ENCODE measurements around the gene PHACTR1. TPM values are rescaled to one million over a fixed set of nuclear protein-coding genes. Genes with fewer than 3 reads are reported as not detected.

The PHACTR1 gene
- total RNA-seq, 2 experiments from 2014 or later = 0.11 TPM; not detected in 1

DNA sequence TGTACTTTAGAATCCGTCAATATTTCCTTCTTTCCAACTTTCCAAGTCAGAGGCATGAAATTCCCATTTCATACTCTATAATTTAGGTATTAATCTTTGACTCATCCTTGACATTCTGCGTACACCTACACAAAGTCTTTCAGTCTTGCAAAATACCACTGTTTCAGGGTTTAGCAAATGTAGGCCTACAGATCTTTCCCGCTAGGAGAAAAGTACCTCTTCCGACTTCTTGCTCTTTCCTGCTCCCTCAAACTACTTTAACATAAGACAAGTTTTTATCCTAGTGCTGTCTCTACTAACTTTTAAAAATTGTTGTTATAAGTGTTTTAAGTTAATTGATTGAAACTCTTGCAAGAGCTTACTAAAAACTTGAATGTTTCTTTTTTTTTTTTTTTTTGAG is 18.3 kb upstream of the PHACTR1 start:
- Mint-ChIP-seq H3K4me1 (ENCODE audit: low read depth) (no peaks in the 10 kb centered on the region), H3K27ac (no peak overlapping the region), H3K9me3 (no peaks in the 10 kb centered on the region), H3K36me3 (ENCODE audit: low read depth) (no peaks in the 10 kb centered on the region), H3K27me3 (peaks cover 8% of the 10 kb centered on the region), H3K4me3 (no peak overlapping the region)
- CTCF ChIA-PET = no interaction called here
- POLR2A ChIA-PET = no interaction called here
- ATAC-seq (no peak), DNase-seq (no peak)
- TF ChIP-seq, protein P1, sequence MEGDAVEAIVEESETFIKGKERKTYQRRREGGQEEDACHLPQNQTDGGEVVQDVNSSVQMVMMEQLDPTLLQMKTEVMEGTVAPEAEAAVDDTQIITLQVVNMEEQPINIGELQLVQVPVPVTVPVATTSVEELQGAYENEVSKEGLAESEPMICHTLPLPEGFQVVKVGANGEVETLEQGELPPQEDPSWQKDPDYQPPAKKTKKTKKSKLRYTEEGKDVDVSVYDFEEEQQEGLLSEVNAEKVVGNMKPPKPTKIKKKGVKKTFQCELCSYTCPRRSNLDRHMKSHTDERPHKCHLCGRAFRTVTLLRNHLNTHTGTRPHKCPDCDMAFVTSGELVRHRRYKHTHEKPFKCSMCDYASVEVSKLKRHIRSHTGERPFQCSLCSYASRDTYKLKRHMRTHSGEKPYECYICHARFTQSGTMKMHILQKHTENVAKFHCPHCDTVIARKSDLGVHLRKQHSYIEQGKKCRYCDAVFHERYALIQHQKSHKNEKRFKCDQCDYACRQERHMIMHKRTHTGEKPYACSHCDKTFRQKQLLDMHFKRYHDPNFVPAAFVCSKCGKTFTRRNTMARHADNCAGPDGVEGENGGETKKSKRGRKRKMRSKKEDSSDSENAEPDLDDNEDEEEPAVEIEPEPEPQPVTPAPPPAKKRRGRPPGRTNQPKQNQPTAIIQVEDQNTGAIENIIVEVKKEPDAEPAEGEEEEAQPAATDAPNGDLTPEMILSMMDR (IDR thresholded peaks at IDR 0.05) = no peak
- intact Hi-C loops (cut with micrococcal nuclease) = no loop called here

DNA sequence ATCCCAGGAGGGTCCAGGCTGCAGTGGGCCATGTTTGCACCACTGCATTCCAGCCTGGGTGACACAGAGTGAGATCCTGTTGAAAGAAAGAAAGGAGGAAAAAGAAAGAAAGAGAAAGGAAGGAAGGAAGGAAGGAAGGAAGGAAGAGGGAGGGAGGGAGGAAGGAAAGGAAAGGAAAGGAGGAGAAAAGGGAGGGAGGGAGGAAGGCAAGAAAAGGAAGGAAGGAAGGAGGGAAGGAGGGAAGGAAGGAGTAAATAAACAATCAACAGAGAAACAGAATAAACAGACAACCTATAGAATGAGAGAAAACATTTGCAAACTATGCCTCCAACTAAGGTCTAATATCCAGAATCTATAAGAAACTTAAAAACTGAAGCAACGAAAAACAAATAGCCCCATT is 11.6 kb upstream of the PHACTR1 start:
- ATAC-seq (no peak), DNase-seq (no peak)
- TF ChIP-seq, protein P1 (IDR thresholded peaks at IDR 0.05) = no peak
- no peaks in the 10 kb centered on the region for H3K9me3 Mint-ChIP-seq
- intact Hi-C loops (cut with micrococcal nuclease) = no loop called here
- no peaks in the 10 kb centered on the region for H3K36me3 Mint-ChIP-seq (ENCODE audit: low read depth)
- no peak overlapping the region for H3K4me3 Mint-ChIP-seq
- no peaks in the 10 kb centered on the region for H3K4me1 Mint-ChIP-seq (ENCODE audit: low read depth)
- peaks cover 14% of the 10 kb centered on the region for H3K27me3 Mint-ChIP-seq
- H3K27ac Mint-ChIP-seq = no peak overlapping the region
- ChIA-PET CTCF (no interaction called here), POLR2A (no interaction called here)

DNA sequence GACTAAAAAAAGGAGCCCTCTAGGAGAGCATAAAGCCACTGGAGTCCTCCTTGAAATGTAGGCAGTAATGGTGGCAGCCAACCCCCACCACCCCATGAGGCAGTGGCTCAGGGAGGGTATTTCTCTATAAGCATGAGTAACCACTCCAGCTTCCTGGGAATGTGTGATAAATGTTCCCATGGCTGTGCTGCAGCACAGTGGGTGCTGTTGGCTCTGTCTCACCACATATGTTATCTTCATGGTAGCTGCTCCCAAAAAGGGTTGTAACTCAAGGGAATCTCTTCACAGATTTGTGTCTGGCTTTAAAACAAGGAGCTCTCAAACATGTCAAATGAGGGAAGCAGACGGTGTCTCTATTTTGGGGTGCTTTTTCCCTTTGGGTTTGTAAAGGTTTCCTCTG is 7.5 kb upstream of the PHACTR1 start:
- H3K9me3 Mint-ChIP-seq = no peaks in the 10 kb centered on the region
- no peak for ATAC-seq
- TF ChIP-seq, protein P1 (IDR thresholded peaks at IDR 0.05) = no peak
- CTCF ChIA-PET = no interaction called here
- no peaks in the 10 kb centered on the region for H3K4me1 Mint-ChIP-seq (ENCODE audit: low read depth)
- H3K36me3 Mint-ChIP-seq (ENCODE audit: low read depth) = no peaks in the 10 kb centered on the region
- DNase-seq = no peak
- intact Hi-C loops (cut with micrococcal nuclease) = no loop called here
- no peak overlapping the region for H3K27ac Mint-ChIP-seq
- no peak overlapping the region for H3K4me3 Mint-ChIP-seq
- POLR2A ChIA-PET = no interaction called here
- peaks cover 12% of the 10 kb centered on the region for H3K27me3 Mint-ChIP-seq

DNA sequence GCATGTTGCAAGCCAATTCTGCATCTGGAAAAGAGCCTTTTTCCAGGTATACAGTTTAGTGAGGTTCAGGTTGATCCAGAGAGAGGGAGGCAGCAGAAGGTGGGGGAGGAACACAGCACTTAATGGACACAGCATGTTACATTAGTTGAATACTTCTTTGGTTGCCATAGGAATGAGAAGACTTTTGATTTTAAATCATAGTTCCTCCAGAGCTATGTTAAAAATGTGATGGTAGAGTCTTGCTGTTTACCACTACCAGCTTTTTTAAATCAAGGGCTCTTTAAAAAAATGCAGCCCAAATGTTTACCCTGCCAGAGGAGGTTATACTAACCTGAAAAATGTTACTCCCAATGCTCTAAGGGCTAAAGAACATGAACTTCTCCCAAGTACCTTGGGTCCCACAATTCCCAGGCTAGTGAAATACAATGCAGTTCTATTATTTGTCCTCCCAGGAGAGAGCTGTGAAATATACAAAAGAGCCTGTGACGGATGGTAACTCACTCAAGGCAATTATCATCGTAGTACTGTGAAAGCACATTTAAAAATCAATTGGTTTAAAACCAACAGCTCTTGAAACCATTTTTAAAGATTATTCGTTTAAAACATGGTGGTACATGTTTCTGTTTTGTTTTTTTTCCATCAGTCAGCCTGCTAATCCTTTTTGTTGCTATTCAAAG is 6.9 kb upstream of the PHACTR1 start:
- no peak overlapping the region for H3K4me3 Mint-ChIP-seq
- DNase-seq (no peak), ATAC-seq (no peak)
- H3K4me1 Mint-ChIP-seq (ENCODE audit: low read depth) = no peaks in the 10 kb centered on the region
- POLR2A ChIA-PET = no interaction called here
- no peaks in the 10 kb centered on the region for H3K9me3 Mint-ChIP-seq
- H3K27me3 Mint-ChIP-seq = peaks cover 11% of the 10 kb centered on the region
- H3K36me3 Mint-ChIP-seq (ENCODE audit: low read depth) = no peaks in the 10 kb centered on the region
- no peak overlapping the region for H3K27ac Mint-ChIP-seq
- TF ChIP-seq, protein P1 (IDR thresholded peaks at IDR 0.05) = no peak
- CTCF ChIA-PET = no interaction called here
- intact Hi-C loops (cut with micrococcal nuclease) = no loop called here

- CTCF ChIA-PET = no interaction called here
- H3K27ac Mint-ChIP-seq = no peak overlapping the region
- TF ChIP-seq, protein P1 (IDR thresholded peaks at IDR 0.05) = no peak
- no peaks in the 10 kb centered on the region for H3K36me3 Mint-ChIP-seq (ENCODE audit: low read depth)
- intact Hi-C loops (cut with micrococcal nuclease) = no loop called here
- POLR2A ChIA-PET = no interaction called here
- peaks cover 6% of the 10 kb centered on the region for H3K27me3 Mint-ChIP-seq
- no peak for ATAC-seq
- no peaks in the 10 kb centered on the region for H3K4me1 Mint-ChIP-seq (ENCODE audit: low read depth)
- DNase-seq = no peak
- no peaks in the 10 kb centered on the region for H3K9me3 Mint-ChIP-seq
- no peak overlapping the region for H3K4me3 Mint-ChIP-seq
Measured at GRCh38 chr6:12710921-12711320, 5.6 kb upstream of the PHACTR1 start.
